GM19025 (cell line): ENCODE results near the gene MAGI1.

ENCODE experiments used
- ATAC-seq: cut with Tn5 transposase; IDR thresholded peaks from one replicate; pipeline ENCODE4 v1.9.1; 2021; ENCODE audit warnings: mild to moderate bottlenecking, low read depth, moderate library complexity; ENCODE audit not compliant: unreplicated experiment

The MAGI1 gene

DNA sequence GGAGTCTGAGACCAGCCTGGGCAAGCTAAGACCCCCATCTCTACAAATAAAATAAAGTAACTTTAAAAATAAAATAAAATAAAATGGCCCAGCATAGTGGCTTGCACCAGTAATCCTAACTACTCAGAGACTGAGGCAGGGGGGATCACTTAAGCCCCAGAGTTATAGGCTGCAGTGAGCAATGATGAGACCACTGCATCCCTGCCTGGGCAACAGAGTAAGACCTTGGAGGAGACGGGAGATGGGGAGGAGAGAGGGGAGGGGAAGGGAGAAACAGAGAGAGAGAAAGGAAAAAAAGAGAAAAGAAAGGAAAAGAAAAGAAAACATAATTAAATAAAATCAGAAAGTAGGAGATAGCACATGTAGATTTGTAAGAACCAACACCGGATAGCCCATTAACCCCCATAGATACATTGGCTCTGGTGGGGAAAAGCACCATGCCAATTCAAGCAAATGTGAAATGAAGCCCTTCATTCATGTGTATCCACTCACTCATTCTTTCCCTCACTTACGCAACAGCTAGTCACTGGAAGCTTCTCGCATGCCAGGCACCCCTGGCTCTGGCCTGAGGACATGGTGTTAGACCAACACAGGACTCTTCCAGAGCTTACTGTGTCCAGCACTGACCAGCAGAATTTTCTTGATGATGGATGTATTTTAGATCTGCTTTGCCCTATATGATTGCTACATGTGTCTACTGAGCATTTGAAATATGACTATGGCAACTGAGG lies 183.2 kb downstream of the MAGI1 start:
- no peak for ATAC-seq

GRCh38 chr3:65854606-65855304 lies 184.0 kb downstream of the MAGI1 start:
- peak; percentile 55 for ATAC-seq

- no peak for ATAC-seq
These were observed 186.9 kb downstream of the MAGI1 start for GRCh38 chr3:65851827-65852226.

GRCh38 chr3:65850261-65850660 lies 188.5 kb downstream of the MAGI1 start:
- no peak for ATAC-seq

- no peak for ATAC-seq
These were observed 190.7 kb downstream of the MAGI1 start for GRCh38 chr3:65848024-65848423.

- no peak for ATAC-seq
These were observed 191.8 kb downstream of the MAGI1 start for GRCh38 chr3:65846936-65847335.

DNA sequence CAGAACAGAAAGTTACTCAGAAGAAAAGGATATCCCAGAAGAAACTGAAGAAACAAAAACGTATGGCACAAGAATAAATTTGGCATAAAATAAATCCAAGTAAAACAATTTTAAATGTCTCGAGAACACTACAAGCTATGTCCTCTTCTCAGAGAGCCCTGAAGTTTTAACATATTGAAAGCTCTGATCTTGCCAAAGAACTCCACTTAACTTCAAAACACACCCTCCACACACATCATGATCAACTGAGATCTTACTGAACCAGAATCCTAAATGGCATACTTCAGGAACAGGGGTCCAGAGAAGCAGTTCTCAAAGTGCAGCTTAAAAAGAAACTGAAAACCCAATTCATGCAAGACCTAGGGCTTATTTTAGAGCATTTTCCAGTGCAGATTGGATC lies 194.3 kb downstream of the MAGI1 start:
- ATAC-seq: no peak

GRCh38 chr3:65843732-65844131 lies 195.0 kb downstream of the MAGI1 start:
- ATAC-seq: no peak

GRCh38 chr3:65837604-65838003 lies 201.1 kb downstream of the MAGI1 start:
- no peak for ATAC-seq

- ATAC-seq: no peak
These were observed 202.7 kb downstream of the MAGI1 start for GRCh38 chr3:65836047-65836446.

DNA sequence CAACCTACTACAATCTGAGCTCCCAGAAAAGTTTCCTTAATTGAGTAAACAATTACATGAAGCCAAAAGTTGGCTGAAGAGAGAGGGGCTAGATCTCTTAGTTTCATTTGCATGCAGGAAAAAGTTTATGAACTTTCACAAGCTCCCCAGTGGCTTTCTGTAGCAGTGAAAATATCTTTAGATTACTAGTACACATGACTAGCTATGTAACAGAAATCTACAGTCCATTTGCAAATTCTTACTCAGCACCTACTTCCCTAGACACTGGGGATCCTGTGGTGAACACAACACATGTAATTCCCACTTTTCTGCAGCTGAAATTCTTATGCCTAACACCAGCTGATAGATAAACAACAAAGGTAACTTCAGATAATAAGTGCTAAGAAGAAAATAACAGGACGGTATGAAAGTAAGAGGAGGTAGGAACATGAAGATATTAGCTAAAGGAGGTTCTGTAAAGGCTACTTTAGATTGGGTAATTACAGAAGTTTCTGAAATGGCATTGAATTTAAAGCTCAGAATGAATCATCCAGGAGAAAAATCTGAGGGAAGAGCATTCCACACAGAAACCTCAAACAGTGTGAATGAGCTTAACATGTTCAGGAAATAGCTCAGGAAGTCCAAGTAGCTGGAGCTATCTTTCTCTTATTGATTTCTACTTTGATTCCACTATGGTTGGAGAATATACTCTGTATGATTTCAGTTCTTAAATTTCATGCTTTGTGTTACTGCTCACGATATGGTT lies 204.8 kb downstream of the MAGI1 start:
- ATAC-seq: no peak

DNA sequence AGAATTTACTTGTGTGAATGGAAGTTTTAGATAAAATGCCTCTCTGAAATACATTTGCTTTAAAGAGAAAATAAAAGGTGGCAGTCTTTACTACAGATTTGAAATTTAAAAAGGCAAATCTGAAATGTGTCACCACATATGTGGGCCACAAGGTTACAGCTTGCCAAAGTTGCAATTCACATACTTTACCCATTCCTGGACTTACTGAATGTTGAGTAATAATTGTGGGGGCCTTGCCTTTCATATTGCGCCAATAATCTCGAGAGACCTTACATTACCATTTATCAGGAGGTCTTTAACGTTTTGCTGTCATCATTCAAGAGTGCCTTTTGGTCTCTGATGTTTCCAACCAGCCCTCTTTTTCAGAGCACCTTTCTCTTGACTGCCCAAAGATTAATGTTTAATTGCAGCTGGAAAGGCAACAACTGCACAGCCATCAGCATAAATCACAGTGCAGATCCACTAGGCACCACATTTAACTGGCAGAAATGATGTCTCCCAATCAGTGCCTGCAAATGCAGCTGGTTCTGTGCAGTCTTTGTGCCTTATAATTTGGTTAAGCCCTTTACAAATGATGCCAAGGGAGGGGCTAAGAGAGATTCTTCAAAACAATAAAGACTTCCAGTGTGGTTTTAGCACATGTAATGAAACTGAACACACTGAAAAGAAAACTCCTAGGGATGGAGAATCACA lies 206.8 kb downstream of the MAGI1 start:
- no peak for ATAC-seq

DNA sequence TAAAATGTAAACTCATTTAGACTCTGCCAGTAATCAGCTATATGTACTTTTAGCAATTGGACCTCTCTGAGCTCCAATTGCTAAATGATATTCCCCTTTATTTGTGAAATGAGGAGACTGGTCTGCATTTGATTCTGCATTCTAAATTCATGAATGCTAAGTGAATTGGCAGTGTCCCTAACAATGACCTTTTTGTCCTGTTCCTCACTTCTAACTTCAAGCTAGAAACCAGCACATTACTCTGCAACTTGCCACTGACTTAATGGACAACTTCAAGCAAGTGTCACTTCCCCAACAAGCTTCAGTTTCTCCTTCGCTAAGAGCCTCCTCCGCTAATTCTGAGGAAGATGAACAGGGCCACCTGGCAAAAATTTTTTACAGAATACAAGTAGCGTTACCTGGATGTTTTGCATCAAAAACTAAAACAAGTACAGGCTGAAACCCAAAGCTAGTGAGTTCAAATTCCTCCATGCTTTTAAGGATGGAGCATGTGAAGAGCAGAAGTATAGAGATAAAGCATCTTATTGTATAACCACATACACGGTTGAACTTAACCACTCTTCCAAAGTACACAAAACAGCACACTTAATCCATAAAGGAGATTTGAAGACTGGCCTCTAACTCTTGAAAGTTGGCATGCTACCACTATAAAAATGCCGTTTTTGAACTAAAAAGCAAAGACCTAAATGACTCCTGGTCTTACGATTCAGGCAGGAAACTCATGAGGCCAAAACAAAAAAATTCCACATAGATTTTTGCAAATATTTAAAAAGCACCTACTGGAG lies 207.6 kb downstream of the MAGI1 start:
- ATAC-seq: no peak

- no peak for ATAC-seq
These were observed 209.5 kb downstream of the MAGI1 start for GRCh38 chr3:65829228-65829627.

DNA sequence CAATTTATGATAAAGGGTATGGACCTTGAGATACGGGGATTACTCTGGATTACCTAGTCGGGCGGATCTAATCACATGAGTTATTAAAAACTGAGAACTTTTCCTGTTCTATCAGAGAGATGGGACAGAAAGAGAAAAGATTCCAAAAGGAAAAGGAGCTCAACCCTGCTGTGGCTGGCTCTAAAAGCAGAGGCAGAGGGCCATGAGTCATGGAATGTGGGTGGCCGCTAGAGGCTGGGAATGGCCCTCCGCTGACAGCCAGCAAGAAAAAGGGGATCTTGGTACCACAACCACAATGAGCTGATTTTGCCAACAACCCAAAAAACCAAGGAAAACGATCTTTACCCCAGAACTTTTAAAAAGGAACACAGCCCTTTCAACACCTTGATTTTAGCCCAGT lies 210.0 kb downstream of the MAGI1 start:
- no peak for ATAC-seq

DNA sequence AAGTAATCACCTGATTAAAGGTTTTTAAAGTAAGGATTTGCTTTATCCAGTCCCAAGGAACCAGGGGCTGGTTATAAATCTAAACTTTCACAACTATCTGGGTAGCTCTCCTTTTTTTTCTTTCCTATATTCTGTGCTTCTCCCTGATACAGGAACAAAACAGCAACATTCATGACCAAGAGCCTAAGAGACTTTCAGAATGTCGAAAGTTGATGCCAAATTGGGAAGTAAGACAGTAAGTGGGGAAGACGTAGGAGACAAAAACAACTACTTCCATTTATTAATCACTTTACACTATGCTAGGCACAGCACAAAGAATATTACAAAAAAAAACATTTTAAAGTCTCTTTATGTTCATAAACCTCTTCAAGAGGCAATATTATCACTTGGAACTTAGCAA lies 211.6 kb downstream of the MAGI1 start:
- ATAC-seq: no peak

GRCh38 chr3:65824166-65824565 lies 214.6 kb downstream of the MAGI1 start:
- no peak for ATAC-seq

DNA sequence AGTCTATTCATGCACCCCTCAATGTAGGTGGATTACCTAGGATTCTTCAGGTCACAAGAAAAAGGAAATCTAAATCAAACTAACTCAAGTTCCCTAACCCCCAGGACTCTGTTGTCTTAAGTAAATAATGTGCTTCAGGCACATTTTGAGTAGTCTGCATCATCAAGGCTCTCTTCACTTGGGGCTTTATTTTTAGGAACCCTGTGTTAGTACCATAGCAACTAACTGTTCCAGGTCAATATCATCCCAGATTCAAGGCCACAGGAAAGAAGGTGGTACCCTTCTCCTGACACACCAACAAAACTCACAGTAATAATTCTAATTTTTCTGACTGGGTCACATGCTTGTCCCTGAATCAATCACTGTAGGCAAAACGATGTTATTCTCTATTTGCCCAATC lies 218.1 kb downstream of the MAGI1 start:
- no peak for ATAC-seq

- no peak for ATAC-seq
These were observed 218.8 kb downstream of the MAGI1 start for GRCh38 chr3:65819896-65820295.

DNA sequence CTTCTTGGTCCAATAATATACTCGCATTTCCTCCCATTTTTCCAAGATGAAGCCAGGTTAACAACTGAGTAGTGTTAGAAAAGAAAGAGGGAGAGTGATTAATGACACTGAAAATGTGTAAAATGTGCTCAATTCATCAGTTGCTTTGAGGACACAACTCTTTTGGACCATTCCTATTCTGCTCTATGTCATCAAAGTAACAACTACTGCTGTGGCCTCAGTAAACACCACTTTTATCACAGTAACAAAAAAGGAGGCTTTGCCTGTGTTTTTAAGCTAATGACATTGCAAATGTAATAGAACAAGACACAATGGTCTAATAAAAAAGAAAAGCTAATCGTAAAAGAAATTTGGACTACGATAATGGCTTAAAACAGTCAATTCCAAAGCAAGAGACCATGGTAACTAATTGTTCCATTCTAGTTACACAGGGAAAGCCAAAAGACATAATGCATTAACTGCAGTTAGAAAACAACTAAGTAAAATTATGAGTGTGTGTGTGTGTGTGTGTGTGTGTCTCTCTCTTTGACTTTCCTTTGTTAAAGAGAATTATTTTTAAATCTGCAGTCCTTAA lies 221.1 kb downstream of the MAGI1 start:
- ATAC-seq: no peak
